Thyroid gland (tissue), 4 donors: ENCODE measurements around the gene NSL1.

Experiments
- POLR2A ChIP-seq, 2 donors: fragments of 450-650 bp; IDR thresholded peaks; one replicate each; pipeline ENCODE4 v1.6.1; 2017; ENCODE audit warnings: antibody characterized with exemption in 2 of 2, mild to moderate bottlenecking in 2 of 2, moderate library complexity in 1 of 2
- TF ChIP-seq, protein P1 (sequence below), 6 experiments: fragments of 200-600 bp in 3 of 6; fragments of 450-650 bp in 3 of 6; sonication (generic) in 3 of 6; IDR thresholded peaks; one replicate each; pipeline ENCODE4 v1.5.1; 2016 to 2019; ENCODE audit warnings: antibody characterized with exemption in 6 of 6, mild to moderate bottlenecking in 2 of 6, inconsistent platforms in 1 of 6, moderate library complexity in 1 of 6

DNA sequence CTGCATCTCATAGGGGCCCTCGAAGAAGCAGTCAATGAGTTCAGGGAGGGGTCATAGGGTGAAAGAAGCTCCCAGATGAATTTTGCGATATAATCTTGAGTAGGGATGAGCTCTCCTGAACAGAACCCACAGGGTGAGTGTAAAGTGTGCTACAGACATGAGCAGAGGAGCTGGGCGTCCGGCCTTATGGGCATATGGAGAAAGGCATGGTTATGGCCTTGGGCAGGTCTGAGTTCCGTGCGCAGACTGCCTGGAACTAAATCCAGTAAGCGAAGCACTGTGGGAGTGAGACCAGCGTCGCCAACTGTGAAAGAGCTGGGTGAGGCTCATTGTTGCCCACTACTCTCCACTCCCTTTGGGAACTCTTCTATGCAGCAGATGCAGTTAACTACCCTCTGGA is 28.7 kb downstream of the NSL1 start:
- TF ChIP-seq, protein P1, sequence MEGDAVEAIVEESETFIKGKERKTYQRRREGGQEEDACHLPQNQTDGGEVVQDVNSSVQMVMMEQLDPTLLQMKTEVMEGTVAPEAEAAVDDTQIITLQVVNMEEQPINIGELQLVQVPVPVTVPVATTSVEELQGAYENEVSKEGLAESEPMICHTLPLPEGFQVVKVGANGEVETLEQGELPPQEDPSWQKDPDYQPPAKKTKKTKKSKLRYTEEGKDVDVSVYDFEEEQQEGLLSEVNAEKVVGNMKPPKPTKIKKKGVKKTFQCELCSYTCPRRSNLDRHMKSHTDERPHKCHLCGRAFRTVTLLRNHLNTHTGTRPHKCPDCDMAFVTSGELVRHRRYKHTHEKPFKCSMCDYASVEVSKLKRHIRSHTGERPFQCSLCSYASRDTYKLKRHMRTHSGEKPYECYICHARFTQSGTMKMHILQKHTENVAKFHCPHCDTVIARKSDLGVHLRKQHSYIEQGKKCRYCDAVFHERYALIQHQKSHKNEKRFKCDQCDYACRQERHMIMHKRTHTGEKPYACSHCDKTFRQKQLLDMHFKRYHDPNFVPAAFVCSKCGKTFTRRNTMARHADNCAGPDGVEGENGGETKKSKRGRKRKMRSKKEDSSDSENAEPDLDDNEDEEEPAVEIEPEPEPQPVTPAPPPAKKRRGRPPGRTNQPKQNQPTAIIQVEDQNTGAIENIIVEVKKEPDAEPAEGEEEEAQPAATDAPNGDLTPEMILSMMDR (IDR thresholded peaks at IDR 0.05): no peak
- no peak for TF ChIP-seq POLR2A (IDR thresholded peaks at IDR 0.05)
